CD4-positive, alpha-beta T cell (primary cell): Measurements from ENCODE around the gene IGFBP1. TPM values are rescaled to one million over a fixed set of nuclear protein-coding genes. Genes with fewer than 3 reads are reported as not detected.

Experiments
- ATAC-seq: fragments of 200-7000 bp; cut with Tn5 transposase; one replicate; pipeline ENCODE4 v1.10.0; 2022; ENCODE audit warnings: mild to moderate bottlenecking; ENCODE audit not compliant: poor library complexity
- CTCF ChIA-PET: fragments of 350-600 bp; sonication (Branson Sonifier 250); formaldehyde crosslinking; loops from one replicate; lab custom pipeline; 2021; ENCODE audit warnings: antibody characterized with exemption, inconsistent platforms; lab: Charles Lee
- POLR2A ChIA-PET: fragments of 350-600 bp; sonication (Branson Sonifier 250); formaldehyde crosslinking; loops from one replicate; lab custom pipeline; 2021; ENCODE audit warnings: antibody characterized with exemption, inconsistent platforms; lab: Charles Lee
- DNase-seq, 14 experiments: peaks; one replicate each; pipeline ENCODE4 v3.0.0-alpha.2; 2013 to 2020; ENCODE audit warnings: mixed read lengths in 2 of 14
- H3K27ac ChIP-seq, 2 donors: one replicate each; pipeline versions ENCODE4 v1.5.1 to v1.7.0; 2013; ENCODE audit warnings: low read length in 2 of 2, low read depth in 1 of 2, mild to moderate bottlenecking in 1 of 2
- H3K27me3 ChIP-seq, 2 experiments: 1 replicate in 1 of 2; 2 replicates in 1 of 2; pipeline versions ENCODE4 v1.6.1 to v1.7.0; 2013; ENCODE audit warnings: low read length in 2 of 2, control low read depth in 1 of 2, mild to moderate bottlenecking in 1 of 2, moderate library complexity in 1 of 2; ENCODE audit not compliant: insufficient read depth in 2 of 2, control insufficient read depth in 1 of 2
- H3K36me3 ChIP-seq: one replicate; pipeline ENCODE4 v1.6.1; 2013; ENCODE audit warnings: low read length, control low read depth; ENCODE audit not compliant: insufficient read depth
- H3K4me1 ChIP-seq: one replicate; pipeline ENCODE4 v1.6.1; 2013; ENCODE audit warnings: low read length, control low read depth; ENCODE audit not compliant: insufficient read depth
- H3K4me3 ChIP-seq: one replicate; pipeline ENCODE4 v1.5.1; 2013; ENCODE audit warnings: mild to moderate bottlenecking, low read length, moderate library complexity
- H3K9me3 ChIP-seq, 2 experiments: 1 replicate in 1 of 2; 2 replicates in 1 of 2; pipeline versions ENCODE4 v1.6.1 to v1.7.0; 2013; ENCODE audit warnings: low read length in 2 of 2, mild to moderate bottlenecking in 2 of 2, control low read depth in 1 of 2, moderate library complexity in 1 of 2; ENCODE audit not compliant: control insufficient read depth in 1 of 2, insufficient read depth in 1 of 2
- H3K27ac Mint-ChIP-seq: one replicate; pipeline ENCODE4 v1.8.0; 2020; ENCODE audit warnings: mixed read lengths
- H3K27me3 Mint-ChIP-seq: one replicate; pipeline ENCODE4 v1.8.0; 2021; ENCODE audit warnings: mixed read lengths
- H3K36me3 Mint-ChIP-seq: one replicate; pipeline ENCODE4 v1.8.0; 2021; ENCODE audit warnings: low read depth, mixed read lengths
- H3K4me1 Mint-ChIP-seq: one replicate; pipeline ENCODE4 v1.8.0; 2021; ENCODE audit warnings: low read depth, mixed read lengths
- H3K4me3 Mint-ChIP-seq: one replicate; pipeline ENCODE4 v1.8.0; 2020; ENCODE audit warnings: mild to moderate bottlenecking, mixed read lengths
- H3K9me3 Mint-ChIP-seq: one replicate; pipeline ENCODE4 v1.8.0; 2020; ENCODE audit warnings: mixed read lengths
- intact Hi-C, 2 experiments: fragments of 100-400 bp; cut with DNase I in 1 of 2; cut with micrococcal nuclease in 1 of 2; formaldehyde crosslinking; loops; one replicate each; pipeline versions ENCODE4 v1.15.1 to v1.9.0; 2023 to 2025; cut with DNase I, micrococcal nuclease
- total RNA-seq, 174 experiments: library from RNA in 2 of 174; stranded (reverse) in 2 of 174; gene quantifications; one replicate each; pipeline ENCODE4 v1.2.3 and lab custom pipeline; 2021 to 2026
- TF ChIP-seq, protein P1 (sequence below): fragments of 200-600 bp; IDR thresholded peaks from one replicate; pipeline ENCODE4 v1.8.0; 2022; ENCODE audit warnings: antibody characterized with exemption, mild to moderate bottlenecking

Gene IGFBP1
- total RNA-seq, 2 experiments from 2014 or later = not detected

GRCh38 chr7:45927721-45928120, 39.4 kb downstream of the IGFBP1 start:
- Histone ChIP-seq H3K27ac (no peak overlapping the region), H3K27me3 (peaks cover 5 to 13% of the 10 kb centered on the region in 2 experiments), H3K36me3 (no peaks in the 10 kb centered on the region), H3K4me3 (no peak overlapping the region), H3K4me1 (peaks cover 6% of the 10 kb centered on the region), H3K9me3 (no peaks in the 10 kb centered on the region)
- H3K27me3 Mint-ChIP-seq = peaks cover 33% of the 10 kb centered on the region
- no peaks in the 10 kb centered on the region for H3K36me3 Mint-ChIP-seq
- intact Hi-C loops = no loop called here
- H3K4me1 Mint-ChIP-seq = peaks cover 7% of the 10 kb centered on the region
- H3K4me3 Mint-ChIP-seq = no peak overlapping the region
- H3K9me3 Mint-ChIP-seq = no peaks in the 10 kb centered on the region
- TF ChIP-seq, protein P1, sequence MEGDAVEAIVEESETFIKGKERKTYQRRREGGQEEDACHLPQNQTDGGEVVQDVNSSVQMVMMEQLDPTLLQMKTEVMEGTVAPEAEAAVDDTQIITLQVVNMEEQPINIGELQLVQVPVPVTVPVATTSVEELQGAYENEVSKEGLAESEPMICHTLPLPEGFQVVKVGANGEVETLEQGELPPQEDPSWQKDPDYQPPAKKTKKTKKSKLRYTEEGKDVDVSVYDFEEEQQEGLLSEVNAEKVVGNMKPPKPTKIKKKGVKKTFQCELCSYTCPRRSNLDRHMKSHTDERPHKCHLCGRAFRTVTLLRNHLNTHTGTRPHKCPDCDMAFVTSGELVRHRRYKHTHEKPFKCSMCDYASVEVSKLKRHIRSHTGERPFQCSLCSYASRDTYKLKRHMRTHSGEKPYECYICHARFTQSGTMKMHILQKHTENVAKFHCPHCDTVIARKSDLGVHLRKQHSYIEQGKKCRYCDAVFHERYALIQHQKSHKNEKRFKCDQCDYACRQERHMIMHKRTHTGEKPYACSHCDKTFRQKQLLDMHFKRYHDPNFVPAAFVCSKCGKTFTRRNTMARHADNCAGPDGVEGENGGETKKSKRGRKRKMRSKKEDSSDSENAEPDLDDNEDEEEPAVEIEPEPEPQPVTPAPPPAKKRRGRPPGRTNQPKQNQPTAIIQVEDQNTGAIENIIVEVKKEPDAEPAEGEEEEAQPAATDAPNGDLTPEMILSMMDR = no peak
- ATAC-seq (no peak), DNase-seq (peak in 1 of 14 experiments; percentile 38)
- ChIA-PET POLR2A (no interaction called here), CTCF (no interaction called here)
- no peak overlapping the region for H3K27ac Mint-ChIP-seq

- ChIA-PET POLR2A (no interaction called here), CTCF (interaction anchor here (0.6 kb wide), 1 partner anchor 9 kb away, joined by 3 read pairs; no protein-coding TSS in a partner anchor)
Measured at GRCh38 chr7:45930967-45931366, 42.7 kb downstream of the IGFBP1 start.

DNA sequence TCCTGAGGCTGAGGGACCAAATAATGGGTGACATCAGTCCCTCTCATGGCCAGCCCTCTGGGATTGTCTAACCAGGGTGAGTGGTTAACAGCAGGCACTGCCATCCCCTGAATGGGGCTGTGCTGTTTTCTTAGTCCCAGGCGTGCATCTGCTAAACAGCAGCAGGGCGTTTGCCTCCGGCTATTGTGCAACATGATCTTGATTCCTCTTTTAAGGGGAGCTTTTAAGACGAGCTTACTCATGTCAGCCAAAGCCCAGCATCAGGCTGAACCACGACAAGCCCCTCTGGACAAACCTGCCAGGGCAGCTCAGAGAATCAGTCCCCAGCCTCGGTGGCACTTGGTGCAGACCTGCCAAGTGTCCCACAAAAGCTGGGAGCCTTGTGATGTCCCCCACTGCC, 49.0 kb downstream of the IGFBP1 start:
- H3K36me3 ChIP-seq = no peaks in the 10 kb centered on the region
- no peak overlapping the region for H3K27ac ChIP-seq
- no peak for ATAC-seq
- peaks cover 0 to 11% of the 10 kb centered on the region in 2 experiments for H3K9me3 ChIP-seq
- POLR2A ChIA-PET = no interaction called here
- H3K4me3 ChIP-seq = no peak overlapping the region
- CTCF ChIA-PET = no interaction called here
- intact Hi-C loops = no loop called here
- H3K36me3 Mint-ChIP-seq = peaks cover 4% of the 10 kb centered on the region
- DNase-seq = no peak
- peaks cover 18% of the 10 kb centered on the region for H3K27me3 Mint-ChIP-seq
- TF ChIP-seq, protein P1 = no peak
- H3K4me1 ChIP-seq = no peaks in the 10 kb centered on the region
- H3K4me1 Mint-ChIP-seq = peaks cover 23% of the 10 kb centered on the region
- no peak overlapping the region for H3K27ac Mint-ChIP-seq
- H3K27me3 ChIP-seq = peaks cover 0 to 5% of the 10 kb centered on the region in 2 experiments
- no peak overlapping the region for H3K4me3 Mint-ChIP-seq
- H3K9me3 Mint-ChIP-seq = peaks cover 8% of the 10 kb centered on the region

More at GRCh38 chr7:45930967-45931366, 42.7 kb downstream of the IGFBP1 start:
- intact Hi-C loops = no loop called here
- Histone ChIP-seq H3K4me3 (no peak overlapping the region), H3K27me3 (peaks cover 0 to 5% of the 10 kb centered on the region in 2 experiments), H3K27ac (no peak overlapping the region), H3K9me3 (no peaks in the 10 kb centered on the region), H3K4me1 (no peaks in the 10 kb centered on the region), H3K36me3 (no peaks in the 10 kb centered on the region)
- H3K9me3 Mint-ChIP-seq = peaks cover 3% of the 10 kb centered on the region
- DNase-seq = no peak
- no peak overlapping the region for H3K27ac Mint-ChIP-seq
- no peaks in the 10 kb centered on the region for H3K36me3 Mint-ChIP-seq
- TF ChIP-seq, protein P1 = no peak
- H3K4me1 Mint-ChIP-seq = no peaks in the 10 kb centered on the region
- peaks cover 12% of the 10 kb centered on the region for H3K27me3 Mint-ChIP-seq
- no peak overlapping the region for H3K4me3 Mint-ChIP-seq
- ATAC-seq = no peak
